Keratinocyte (primary cell): ENCODE results near the gene SLC35E2B. TPM values are rescaled to one million over a fixed set of nuclear protein-coding genes. Genes with fewer than 3 reads are reported as not detected.

Experiments used
- DNase-seq: peaks from one replicate; pipeline ENCODE4 v3.0.0-alpha.2; 2011; ENCODE audit warnings: low read depth, missing footprints, low spot score
- FAIRE-seq: peaks from 2 replicates; lab custom pipeline; 2011; peaks lifted over from hg19 to GRCh38; lab: Jason Lieb, UNC
- H2AFZ ChIP-seq: 2 replicates; pipeline ENCODE4 v1.6.0; 2012; ENCODE audit warnings: low read length, control low read depth, inconsistent platforms; ENCODE audit not compliant: control insufficient read depth
- H3K27ac ChIP-seq: 2 replicates; pipeline ENCODE4 v1.5.1; 2011; ENCODE audit warnings: low read length; ENCODE audit not compliant: control insufficient read depth, insufficient read depth
- H3K27me3 ChIP-seq: 3 replicates; pipeline ENCODE4 v1.6.0; 2011; ENCODE audit warnings: low read length; ENCODE audit not compliant: control insufficient read depth, insufficient read depth; ENCODE audit errors: extremely low read depth
- H3K36me3 ChIP-seq, 2 experiments: 2 replicates in 1 of 2; 3 replicates in 1 of 2; pipeline ENCODE4 v1.5.1; 2011; ENCODE audit warnings: low read length in 2 of 2, mild to moderate bottlenecking in 1 of 2; ENCODE audit not compliant: control insufficient read depth in 2 of 2, insufficient read depth in 2 of 2; ENCODE audit errors: extremely low read depth in 1 of 2
- H3K4me1 ChIP-seq: 3 replicates; pipeline ENCODE4 v1.5.1; 2011; ENCODE audit warnings: low read length; ENCODE audit not compliant: control insufficient read depth, insufficient read depth; ENCODE audit errors: extremely low read depth
- H3K4me2 ChIP-seq: 3 replicates; pipeline ENCODE4 v1.6.0; 2011; ENCODE audit warnings: low read depth, low read length; ENCODE audit not compliant: control insufficient read depth, insufficient read depth; ENCODE audit errors: extremely low read depth
- H3K4me3 ChIP-seq, 3 experiments: fragments of 200-600 bp in 1 of 3; sonication (generic) in 1 of 3; 2 replicates in 2 of 3; 3 replicates in 1 of 3; pipeline ENCODE4 v1.5.1; 2011 to 2016; ENCODE audit warnings: low read length in 3 of 3, mild to moderate bottlenecking in 3 of 3, control low read depth in 2 of 3, inconsistent platforms in 1 of 3, low read depth in 1 of 3, mixed read lengths in 1 of 3, mixed run types in 1 of 3, moderate library complexity in 1 of 3; ENCODE audit not compliant: control insufficient read depth in 2 of 3, insufficient read depth in 2 of 3; ENCODE audit errors: extremely low read depth in 1 of 3
- H3K79me2 ChIP-seq: 2 replicates; pipeline ENCODE4 v1.6.0; 2012; ENCODE audit warnings: low read length; ENCODE audit not compliant: control insufficient read depth, insufficient read depth
- H3K9ac ChIP-seq: 3 replicates; pipeline ENCODE4 v1.6.0; 2011; ENCODE audit warnings: low read length; ENCODE audit not compliant: control insufficient read depth, insufficient read depth; ENCODE audit errors: extremely low read depth
- H3K9me1 ChIP-seq: 3 replicates; pipeline ENCODE4 v1.6.0; 2011; ENCODE audit warnings: low read length; ENCODE audit not compliant: control insufficient read depth, insufficient read depth; ENCODE audit errors: extremely low read depth
- H3K9me3 ChIP-seq: 2 replicates; pipeline ENCODE4 v1.5.1; 2012; ENCODE audit warnings: low read depth, low read length; ENCODE audit not compliant: control insufficient read depth
- H4K20me1 ChIP-seq: 3 replicates; pipeline ENCODE4 v1.6.0; 2011; ENCODE audit warnings: low read length; ENCODE audit not compliant: control insufficient read depth, insufficient read depth; ENCODE audit errors: extremely low read depth
- CTCF ChIP-seq, 3 experiments: IDR thresholded peaks in 1 of 3; conservative IDR thresholded peaks in 1 of 3; optimal IDR thresholded peaks in 1 of 3; 2 replicates in 2 of 3; 3 replicates in 1 of 3; pipeline versions ENCODE3 to v1.5.1; 2011; ENCODE audit warnings: low read length in 3 of 3, mild to moderate bottlenecking in 3 of 3, moderate library complexity in 2 of 3, control low read depth in 1 of 3, inconsistent platforms in 1 of 3; ENCODE audit not compliant: insufficient read depth in 2 of 3; ENCODE audit errors: extremely low read depth in 1 of 3
- EZH2 ChIP-seq: IDR thresholded peaks from one replicate; pipeline ENCODE4 v1.6.1; 2012; ENCODE audit warnings: inconsistent platforms, mild to moderate bottlenecking, low read length, moderate library complexity
- dilution Hi-C: fragments of 300-500 bp; cut with MboI; formaldehyde crosslinking; loops from one replicate; pipeline ENCODE4 v1.7.0; 2020; ENCODE audit warnings: low sequenced_read_pairs; ENCODE audit not compliant: extremely low pct_ligation_motif_present
- polyA plus RNA-seq, 5 experiments: library from polyadenylated mRNA; depleted of rRNA in 3 of 5; stranded (reverse) in 3 of 5; stranded (forward) in 1 of 5; unstranded in 1 of 5; fragments of >200 nt; gene quantifications; 1 replicate in 1 of 5; 2 replicates in 3 of 5; 3 replicates in 1 of 5; pipeline versions ENCODE4 v1.2.1 to v1.2.3, GENCODE V29; 2011 to 2012; ENCODE audit warnings: missing spikeins in 2 of 5, low read depth in 1 of 5, low replicate concordance in 1 of 5

SLC35E2B gene
- polyA plus RNA-seq, 1 donor (not counting 4 experiments of a cell fraction or from before 2014, with no cell fraction given) = 10.3 TPM

- no peak overlapping the region for H3K4me3 ChIP-seq
- TF ChIP-seq CTCF (optimal IDR thresholded peaks at IDR 0.05 in 1 of 3, IDR thresholded peaks at IDR 0.05 in 1 of 3, conservative IDR thresholded peaks at IDR 0.05 in 1 of 3; ENCODE audit: extremely low read depth in 1 of 3, insufficient read depth in 2 of 3, low read length in 3 of 3) (no peak), EZH2 (no peak)
- no peaks in the 10 kb centered on the region for H3K36me3 ChIP-seq
- H3K9me1 ChIP-seq = no peaks in the 10 kb centered on the region
- H3K4me2 ChIP-seq = no peak overlapping the region
- no peak overlapping the region for H2AFZ ChIP-seq
- DNase-seq = no peak
- H3K27ac ChIP-seq = no peak overlapping the region
- peaks cover 6% of the 10 kb centered on the region for H3K79me2 ChIP-seq
- no peaks in the 10 kb centered on the region for H4K20me1 ChIP-seq
- H3K9ac ChIP-seq = no peak overlapping the region
- dilution Hi-C loops = no loop called here
- H3K9me3 ChIP-seq = no peaks in the 10 kb centered on the region
- H3K4me1 ChIP-seq = peaks cover 11% of the 10 kb centered on the region
- no peaks in the 10 kb centered on the region for H3K27me3 ChIP-seq
- FAIRE-seq = no peak
Measured at GRCh38 chr1:1610796-1611195, 81.8 kb downstream of the SLC35E2B start.

GRCh38 chr1:1609822-1610485, 82.6 kb downstream of the SLC35E2B start:
- Histone ChIP-seq H3K4me1 (peaks cover 11% of the 10 kb centered on the region), H3K4me3 (no peak overlapping the region), H3K27me3 (no peaks in the 10 kb centered on the region), H3K9me1 (no peaks in the 10 kb centered on the region), H3K79me2 (peaks cover 4% of the 10 kb centered on the region), H3K4me2 (no peak overlapping the region), H3K9ac (no peak overlapping the region), H2AFZ (no peak overlapping the region), H3K27ac (no peak overlapping the region), H4K20me1 (no peaks in the 10 kb centered on the region), H3K36me3 (no peaks in the 10 kb centered on the region), H3K9me3 (no peaks in the 10 kb centered on the region)
- FAIRE-seq = no peak
- DNase-seq = no peak
- TF ChIP-seq CTCF (optimal IDR thresholded peaks at IDR 0.05 in 1 of 3, IDR thresholded peaks at IDR 0.05 in 1 of 3, conservative IDR thresholded peaks at IDR 0.05 in 1 of 3; ENCODE audit: extremely low read depth in 1 of 3, insufficient read depth in 2 of 3, low read length in 3 of 3) (no peak), EZH2 (no peak)
- dilution Hi-C loops = no loop called here

Other genes starting within 250 kb of the SLC35E2B start
- 0.39 to 0.72 TPM (median 0.45 TPM) in 3 replicates for gene ATAD3C, start 243.1 kb downstream of the SLC35E2B start, polyA plus RNA-seq
- 18.4 to 24.9 TPM (median 20.6 TPM) in 3 replicates for gene ATAD3B, start 221.0 kb downstream of the SLC35E2B start, polyA plus RNA-seq
- 19.9 to 23.0 TPM (median 22.0 TPM) in 3 replicates for gene ATAD3A, start 180.6 kb downstream of the SLC35E2B start, polyA plus RNA-seq
- 0.12 to 0.28 TPM (median 0.12 TPM) in 3 replicates for gene TMEM240, start 152.2 kb downstream of the SLC35E2B start, polyA plus RNA-seq
- 60.2 to 147 TPM (median 79.7 TPM) in 3 replicates for gene SSU72, start 117.9 kb downstream of the SLC35E2B start, polyA plus RNA-seq
- gene FNDC10, start 92.7 kb downstream of the SLC35E2B start, polyA plus RNA-seq = 1.2 to 2.8 TPM (median 2.2 TPM) in 3 replicates
- gene MIB2, start 77.3 kb downstream of the SLC35E2B start, polyA plus RNA-seq = 13.9 to 34.7 TPM (median 16.6 TPM) in 3 replicates
- gene MMP23B, start 60.6 kb downstream of the SLC35E2B start, polyA plus RNA-seq = 0.07 to 0.17 TPM in 2 of 3 replicates, not detected in the other
- gene CDK11B, start 33.8 kb downstream of the SLC35E2B start, polyA plus RNA-seq = 4.3 to 5.9 TPM (median 4.6 TPM) in 3 replicates
- 3.5 to 5.3 TPM (median 3.9 TPM) in 3 replicates for gene CDK11A, start 31.6 kb upstream of the SLC35E2B start, polyA plus RNA-seq
- gene NADK, start 85.7 kb upstream of the SLC35E2B start, polyA plus RNA-seq = 54.0 to 59.9 TPM (median 54.8 TPM) in 3 replicates
- gene GNB1, start 198.3 kb upstream of the SLC35E2B start, polyA plus RNA-seq = 352 to 441 TPM (median 364 TPM) in 3 replicates
- 0.08 to 0.45 TPM in 2 of 3 replicates, not detected in the other for gene CALML6, start 222.5 kb upstream of the SLC35E2B start, polyA plus RNA-seq
- gene TMEM52, start 226.5 kb upstream of the SLC35E2B start, polyA plus RNA-seq = 0.10 to 0.35 TPM (median 0.10 TPM) in 3 replicates